Glutamatergic neuron (in vitro differentiated cells): ENCODE results near the gene MYH16. TPM values are rescaled to one million over a fixed set of nuclear protein-coding genes. Genes with fewer than 3 reads are reported as not detected.
"Not testable (repeated sequence)": the region's sequence is repeated elsewhere in the genome, so short reads cannot be mapped to it uniquely, and the experiment has no call there.

Experiments used
- DNase-seq: peaks from one replicate; pipeline ENCODE4 v3.0.0; 2022
- H3K27ac Mint-ChIP-seq: one replicate; pipeline ENCODE4 v1.8.0; 2020; ENCODE audit warnings: mild to moderate bottlenecking, mixed read lengths, inconsistent platforms; ENCODE audit not compliant: unreplicated experiment
- H3K27me3 Mint-ChIP-seq: one replicate; pipeline ENCODE4 v1.8.0; 2020; ENCODE audit warnings: mild to moderate bottlenecking, moderate library complexity, mixed read lengths, inconsistent platforms; ENCODE audit not compliant: unreplicated experiment
- H3K36me3 Mint-ChIP-seq: one replicate; pipeline ENCODE4 v1.8.0; 2020; ENCODE audit warnings: mild to moderate bottlenecking, mixed read lengths, inconsistent platforms; ENCODE audit not compliant: unreplicated experiment
- H3K4me1 Mint-ChIP-seq: one replicate; pipeline ENCODE4 v1.8.0; 2020; ENCODE audit warnings: mild to moderate bottlenecking, low read depth, mixed read lengths, inconsistent platforms; ENCODE audit not compliant: unreplicated experiment
- H3K4me3 Mint-ChIP-seq: one replicate; pipeline ENCODE4 v1.8.0; 2020; ENCODE audit warnings: mild to moderate bottlenecking, mixed read lengths, inconsistent platforms; ENCODE audit not compliant: unreplicated experiment
- H3K9me3 Mint-ChIP-seq: one replicate; pipeline ENCODE4 v1.8.0; 2020; ENCODE audit warnings: mild to moderate bottlenecking, moderate library complexity, mixed read lengths, inconsistent platforms; ENCODE audit not compliant: unreplicated experiment
- total RNA-seq: library from RNA; stranded (reverse); fragmentation: NEBNext Ultra II Directional; extraction: Animal tissue kit (Norgen Biotek cat#: 25700); gene quantifications from one replicate; pipeline ENCODE4 v1.2.1, GENCODE V29; 2021; ENCODE audit not compliant: unreplicated experiment
- TF ChIP-seq, protein P1 (sequence below): fragments of 200-600 bp; sonication (generic); IDR thresholded peaks from one replicate; pipeline ENCODE4 v1.5.0; 2021; ENCODE audit not compliant: partially characterized antibody, unreplicated experiment

The MYH16 gene
- total RNA-seq, 1 donor from 2014 or later = not detected

DNA sequence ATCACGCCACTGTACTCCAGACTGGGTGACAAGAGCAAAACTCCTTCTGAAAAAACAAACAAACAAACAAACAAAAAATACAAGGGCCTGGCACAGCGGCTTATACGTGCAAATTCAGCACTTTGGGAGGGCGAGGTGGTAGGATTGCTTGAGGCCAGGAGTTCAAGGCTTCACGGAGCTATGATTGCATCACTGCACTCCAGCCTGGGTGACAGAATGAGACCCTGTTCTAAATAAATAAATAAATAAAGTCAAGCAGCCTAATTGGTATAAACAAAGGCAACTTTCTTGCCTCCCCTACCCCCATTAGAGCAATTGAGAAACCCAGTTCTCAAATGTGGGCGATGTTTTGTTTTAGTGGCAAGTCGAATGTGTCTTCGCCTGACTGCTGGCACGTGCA lies 38.5 kb upstream of the MYH16 start:
- H3K4me1 Mint-ChIP-seq = no peaks in the 10 kb centered on the region
- H3K36me3 Mint-ChIP-seq = no peaks in the 10 kb centered on the region
- DNase-seq = no peak
- H3K27ac Mint-ChIP-seq = no peak overlapping the region
- H3K4me3 Mint-ChIP-seq = no peak overlapping the region
- TF ChIP-seq, protein P1, sequence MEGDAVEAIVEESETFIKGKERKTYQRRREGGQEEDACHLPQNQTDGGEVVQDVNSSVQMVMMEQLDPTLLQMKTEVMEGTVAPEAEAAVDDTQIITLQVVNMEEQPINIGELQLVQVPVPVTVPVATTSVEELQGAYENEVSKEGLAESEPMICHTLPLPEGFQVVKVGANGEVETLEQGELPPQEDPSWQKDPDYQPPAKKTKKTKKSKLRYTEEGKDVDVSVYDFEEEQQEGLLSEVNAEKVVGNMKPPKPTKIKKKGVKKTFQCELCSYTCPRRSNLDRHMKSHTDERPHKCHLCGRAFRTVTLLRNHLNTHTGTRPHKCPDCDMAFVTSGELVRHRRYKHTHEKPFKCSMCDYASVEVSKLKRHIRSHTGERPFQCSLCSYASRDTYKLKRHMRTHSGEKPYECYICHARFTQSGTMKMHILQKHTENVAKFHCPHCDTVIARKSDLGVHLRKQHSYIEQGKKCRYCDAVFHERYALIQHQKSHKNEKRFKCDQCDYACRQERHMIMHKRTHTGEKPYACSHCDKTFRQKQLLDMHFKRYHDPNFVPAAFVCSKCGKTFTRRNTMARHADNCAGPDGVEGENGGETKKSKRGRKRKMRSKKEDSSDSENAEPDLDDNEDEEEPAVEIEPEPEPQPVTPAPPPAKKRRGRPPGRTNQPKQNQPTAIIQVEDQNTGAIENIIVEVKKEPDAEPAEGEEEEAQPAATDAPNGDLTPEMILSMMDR = no peak
- H3K27me3 Mint-ChIP-seq = no peaks in the 10 kb centered on the region
- no peaks in the 10 kb centered on the region for H3K9me3 Mint-ChIP-seq

DNA sequence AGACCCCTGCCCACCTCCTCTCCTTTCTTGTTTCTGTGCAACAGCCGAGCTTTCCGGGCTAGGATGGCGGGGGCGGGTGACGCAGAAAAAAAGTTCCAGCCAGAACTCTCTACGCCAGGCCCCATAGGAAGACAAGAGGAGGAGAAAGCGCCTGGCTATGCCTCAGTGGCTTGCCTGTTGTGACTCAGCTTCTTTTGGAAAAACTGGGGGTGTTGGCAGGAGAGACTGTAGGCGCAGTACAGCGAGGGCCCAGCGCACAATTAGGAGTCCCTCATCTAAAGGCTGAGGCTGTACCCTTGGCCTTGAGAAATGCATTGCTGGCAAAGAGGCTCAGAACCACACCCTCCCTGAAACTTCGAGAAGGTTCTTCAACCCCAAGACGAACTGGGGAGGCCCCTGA lies 36.7 kb upstream of the MYH16 start:
- Mint-ChIP-seq H3K4me1 (no peaks in the 10 kb centered on the region), H3K4me3 (no peak overlapping the region), H3K9me3 (peaks cover 2% of the 10 kb centered on the region), H3K36me3 (no peaks in the 10 kb centered on the region), H3K27me3 (no peaks in the 10 kb centered on the region), H3K27ac (no peak overlapping the region)
- TF ChIP-seq, protein P1 = no peak
- no peak for DNase-seq

DNA sequence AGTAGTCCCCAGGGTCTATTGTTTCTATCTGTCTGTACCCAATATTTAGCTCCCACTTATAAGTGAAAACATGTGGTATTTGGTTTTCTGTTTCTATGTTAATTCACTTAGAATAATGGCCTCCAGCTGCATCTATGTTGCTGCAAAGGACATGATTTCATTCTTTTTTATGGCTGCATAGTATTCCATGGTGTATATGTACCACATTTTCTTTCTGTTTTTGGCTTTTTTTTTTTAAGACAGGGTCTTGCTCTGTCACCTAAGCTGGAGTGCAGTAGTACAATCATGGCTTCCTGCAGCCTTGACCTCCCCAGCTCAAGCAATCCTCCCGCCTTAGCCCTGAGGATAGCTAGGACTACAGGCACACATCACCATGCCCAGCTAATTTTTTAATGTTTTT lies 34.8 kb upstream of the MYH16 start:
- not testable (repeated sequence) for H3K36me3 Mint-ChIP-seq, H3K9me3 Mint-ChIP-seq, DNase-seq, H3K4me3 Mint-ChIP-seq, H3K27ac Mint-ChIP-seq, H3K27me3 Mint-ChIP-seq, H3K4me1 Mint-ChIP-seq

DNA sequence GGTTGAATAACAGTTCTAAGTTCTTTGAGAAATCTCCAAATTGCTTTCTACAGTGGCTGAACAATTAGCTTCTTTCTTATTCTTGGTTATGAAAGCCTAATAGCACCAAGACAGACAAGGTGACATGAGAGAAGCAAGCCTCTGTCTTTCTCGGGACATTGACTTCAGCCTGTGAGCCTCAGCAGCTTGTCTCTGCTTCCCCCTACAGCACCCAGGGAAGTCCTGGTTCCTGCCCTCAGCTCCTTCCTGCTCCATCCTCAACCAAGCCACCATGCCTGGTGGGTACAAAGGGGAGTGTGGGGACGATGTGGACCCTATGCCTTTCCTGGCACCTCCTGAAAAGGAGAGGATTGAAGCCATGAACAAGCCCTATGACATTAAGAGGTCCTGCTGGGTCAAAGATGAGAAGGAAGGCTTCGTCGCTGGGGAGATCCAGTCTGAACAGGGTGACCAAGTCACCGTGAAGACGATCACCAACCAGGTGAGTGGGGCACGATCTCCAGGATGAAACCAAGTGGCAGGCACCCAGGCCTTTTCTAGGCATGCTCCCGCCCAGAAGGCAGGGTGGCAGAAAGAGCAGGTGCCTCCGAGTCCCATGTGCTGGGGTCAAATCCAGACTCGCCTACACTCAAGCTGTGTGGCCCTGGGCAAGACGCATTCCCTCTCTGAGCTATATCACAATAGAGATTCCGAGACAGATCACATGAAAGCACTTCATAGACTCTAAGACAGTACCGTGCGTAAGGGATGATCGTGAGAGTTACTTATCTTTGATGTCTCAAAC lies 33.9 kb upstream of the MYH16 start:
- DNase-seq = no peak
- Mint-ChIP-seq H3K4me3 (no peak overlapping the region), H3K27me3 (no peaks in the 10 kb centered on the region), H3K27ac (no peak overlapping the region), H3K9me3 (peaks cover 2% of the 10 kb centered on the region), H3K4me1 (no peaks in the 10 kb centered on the region), H3K36me3 (no peaks in the 10 kb centered on the region)
- TF ChIP-seq, protein P1 = no peak

DNA sequence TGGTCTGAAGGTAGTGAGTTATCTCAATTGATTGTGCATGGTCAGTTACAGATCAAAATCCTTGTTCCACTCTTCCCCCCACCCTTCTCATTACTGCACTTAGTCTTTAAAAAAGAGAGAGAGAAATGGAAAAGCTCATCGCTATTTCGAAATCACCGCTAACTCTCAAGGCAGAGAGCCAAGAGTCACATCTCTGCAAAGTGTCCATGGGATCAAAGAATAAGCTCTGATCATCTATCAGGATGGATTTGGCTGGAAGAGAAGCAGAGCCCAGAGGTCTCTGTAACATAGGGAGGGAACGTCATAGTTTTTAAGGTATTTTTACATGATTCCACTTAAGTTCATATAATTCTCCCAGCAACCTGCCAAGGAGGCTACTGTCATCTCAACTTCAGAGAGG lies 30.0 kb upstream of the MYH16 start:
- H3K27ac Mint-ChIP-seq = no peak overlapping the region

More for the DNA sequence above, 30.0 kb upstream of the MYH16 start:
- no peaks in the 10 kb centered on the region for H3K27me3 Mint-ChIP-seq
- no peak for DNase-seq
- no peak overlapping the region for H3K4me3 Mint-ChIP-seq
- no peaks in the 10 kb centered on the region for H3K36me3 Mint-ChIP-seq
- TF ChIP-seq, protein P1 = no peak
- peaks cover 2% of the 10 kb centered on the region for H3K9me3 Mint-ChIP-seq
- no peaks in the 10 kb centered on the region for H3K4me1 Mint-ChIP-seq
